ENCODE measurements around the gene PSMB11.

DNA sequence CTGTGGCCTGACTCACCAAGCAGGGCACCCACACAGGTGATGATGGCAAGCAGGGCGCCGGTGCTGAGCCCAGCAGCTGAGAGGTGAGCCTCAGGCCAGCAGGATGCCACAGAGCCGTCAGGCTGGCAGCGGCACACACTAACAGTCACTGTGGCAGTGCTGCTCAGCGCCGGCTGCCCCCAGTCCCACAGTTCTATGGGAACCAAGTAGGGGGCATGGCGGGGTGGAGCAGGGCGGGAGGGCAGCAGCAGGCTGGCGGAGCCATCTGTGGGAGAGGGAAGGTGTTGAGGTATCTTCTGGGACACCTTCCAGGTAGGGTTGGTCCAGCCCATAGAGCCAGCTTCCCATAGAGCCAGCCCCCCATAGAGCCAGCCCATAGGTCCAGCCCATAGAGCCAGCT is 7.0 kb downstream of the PSMB11 start:
- TF ChIP-seq, protein P1, sequence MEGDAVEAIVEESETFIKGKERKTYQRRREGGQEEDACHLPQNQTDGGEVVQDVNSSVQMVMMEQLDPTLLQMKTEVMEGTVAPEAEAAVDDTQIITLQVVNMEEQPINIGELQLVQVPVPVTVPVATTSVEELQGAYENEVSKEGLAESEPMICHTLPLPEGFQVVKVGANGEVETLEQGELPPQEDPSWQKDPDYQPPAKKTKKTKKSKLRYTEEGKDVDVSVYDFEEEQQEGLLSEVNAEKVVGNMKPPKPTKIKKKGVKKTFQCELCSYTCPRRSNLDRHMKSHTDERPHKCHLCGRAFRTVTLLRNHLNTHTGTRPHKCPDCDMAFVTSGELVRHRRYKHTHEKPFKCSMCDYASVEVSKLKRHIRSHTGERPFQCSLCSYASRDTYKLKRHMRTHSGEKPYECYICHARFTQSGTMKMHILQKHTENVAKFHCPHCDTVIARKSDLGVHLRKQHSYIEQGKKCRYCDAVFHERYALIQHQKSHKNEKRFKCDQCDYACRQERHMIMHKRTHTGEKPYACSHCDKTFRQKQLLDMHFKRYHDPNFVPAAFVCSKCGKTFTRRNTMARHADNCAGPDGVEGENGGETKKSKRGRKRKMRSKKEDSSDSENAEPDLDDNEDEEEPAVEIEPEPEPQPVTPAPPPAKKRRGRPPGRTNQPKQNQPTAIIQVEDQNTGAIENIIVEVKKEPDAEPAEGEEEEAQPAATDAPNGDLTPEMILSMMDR (IDR thresholded peaks at IDR 0.05; ENCODE audit: poor library complexity): no peak
- no peak for TF ChIP-seq EZH2phosphoT487 (IDR thresholded peaks at IDR 0.05; ENCODE audit: low read depth, severe bottlenecking, unreplicated experiment)

Measured in hepatocyte (in vitro differentiated cells).